Measurements from ENCODE around the gene TBC1D12.
"Not testable (repeated sequence)": the region's sequence is repeated elsewhere in the genome, so short reads cannot be mapped to it uniquely, and the experiment has no call there.

TBC1D12 gene

GRCh38 chr10:94545391-94546048 is 143.2 kb downstream of the TBC1D12 start, which contains the start of gene HELLS:
HELLS (plus strand) TSS chr10:94545788; CDS start chr10:94545922, 134 bp downstream.
- DNase-seq (ENCODE audit: low read depth in 3 of 3): peak; percentile 48 to 77 (median 62)

- DNase-seq (ENCODE audit: low read depth in 3 of 3): peak in 1 of 3 experiments; percentile 1
Measured at GRCh38 chr10:94546049-94546900, 143.9 kb downstream of the TBC1D12 start.

DNA sequence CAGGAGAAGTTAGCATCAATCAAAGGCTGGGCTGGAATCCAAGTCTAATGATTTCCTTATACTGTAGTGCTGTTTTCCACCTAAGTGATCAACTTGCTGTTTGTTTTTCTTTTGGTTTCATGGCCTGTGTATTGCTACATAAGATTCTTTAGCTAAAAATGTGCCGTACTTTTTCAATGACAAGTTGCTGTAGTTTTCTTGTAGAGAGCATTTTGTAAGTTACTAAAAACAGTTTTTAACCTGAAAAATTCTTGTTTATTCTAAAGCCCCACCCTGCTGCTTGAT is 144.5 kb downstream of the TBC1D12 start:
- DNase-seq (ENCODE audit: low read depth in 3 of 3): no peak

DNA sequence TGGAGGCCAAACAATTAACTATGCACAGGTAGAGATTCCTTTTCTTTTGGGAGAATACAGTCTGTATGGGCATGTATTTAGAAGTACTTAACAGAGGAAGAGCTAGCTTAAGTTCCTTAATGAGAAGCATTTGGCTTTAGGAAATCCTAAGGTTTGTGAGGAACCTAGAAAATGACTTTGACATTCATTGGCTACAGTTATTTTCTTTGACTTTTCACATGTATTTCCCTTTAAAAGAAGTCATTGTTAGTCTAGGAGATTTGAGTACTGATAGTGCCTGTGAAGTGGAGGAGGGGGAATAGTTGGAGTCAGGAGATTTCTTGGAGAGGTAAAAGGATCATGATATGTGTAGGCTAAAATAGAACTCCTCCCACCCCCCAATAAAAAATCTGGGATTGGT is 146.9 kb downstream of the TBC1D12 start:
- DNase-seq (ENCODE audit: low read depth in 3 of 3): no peak

DNA sequence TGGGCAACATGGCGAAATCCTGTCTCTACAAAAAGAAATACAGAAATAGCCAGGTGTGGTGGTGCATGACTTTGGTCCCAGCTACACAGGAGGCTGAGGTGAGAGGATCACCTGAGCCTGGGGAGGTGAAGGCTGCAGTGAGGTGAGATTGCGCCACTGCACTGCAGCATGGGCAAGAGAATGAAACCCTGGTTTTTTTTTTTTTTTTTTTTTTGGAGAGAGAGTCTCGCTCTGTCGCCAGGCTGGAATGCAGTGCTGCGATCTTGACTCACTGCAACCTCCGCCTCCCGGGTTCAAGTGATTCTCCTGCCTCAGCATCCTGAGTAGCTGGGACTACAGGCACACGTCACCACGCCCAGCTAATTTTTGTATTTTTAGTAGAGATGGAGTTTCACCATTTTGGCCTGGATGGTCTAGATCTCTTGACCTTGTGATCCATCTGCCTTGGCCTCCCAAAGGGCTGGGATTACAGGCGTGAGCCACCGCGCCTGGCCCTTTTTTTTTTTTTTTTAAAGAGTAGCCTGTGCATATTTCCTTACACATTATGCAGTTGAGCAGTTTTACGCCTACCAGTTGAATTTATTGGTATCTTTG is 165.5 kb downstream of the TBC1D12 start:
- not testable (repeated sequence) for DNase-seq (ENCODE audit: low read depth in 3 of 3)

GRCh38 chr10:94571081-94571480 is 168.7 kb downstream of the TBC1D12 start:
- DNase-seq (ENCODE audit: low read depth in 3 of 3): no peak

DNA sequence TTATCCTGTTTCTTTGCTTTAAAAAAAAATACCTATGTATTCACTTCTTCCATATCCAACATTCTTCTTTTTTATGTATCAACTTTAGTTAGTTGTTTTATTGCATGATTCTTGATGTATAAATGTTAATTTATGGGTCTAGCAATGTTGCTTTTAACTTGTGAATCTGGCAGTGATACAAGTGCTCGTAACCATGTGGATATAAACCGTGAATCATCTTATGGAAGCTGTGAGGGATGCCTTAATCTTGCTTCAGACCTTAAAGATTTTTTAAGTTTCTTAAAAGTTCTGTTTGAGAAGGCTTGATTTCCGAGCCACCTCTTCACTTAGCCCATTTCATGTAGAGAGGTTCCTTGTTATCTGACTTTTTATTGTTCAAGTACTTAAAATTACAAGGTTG is 169.2 kb downstream of the TBC1D12 start:
- DNase-seq (ENCODE audit: low read depth in 3 of 3): no peak

GRCh38 chr10:94578790-94579189 is 176.4 kb downstream of the TBC1D12 start:
- no peak for DNase-seq (ENCODE audit: low read depth in 3 of 3)

- no peak for DNase-seq (ENCODE audit: low read depth in 3 of 3)
Measured at GRCh38 chr10:94583124-94583523, 180.8 kb downstream of the TBC1D12 start.

Measured in stimulated activated CD4-positive, alpha-beta T cell treated with anti-CD3 and anti-CD28 coated beads, TNF-alpha, amount 100 ng/mL, for 24 hours (primary cell).